B cell (primary cell): ENCODE results near the gene USP33. TPM values are rescaled to one million over a fixed set of nuclear protein-coding genes. Genes with fewer than 3 reads are reported as not detected.

Experiments used
- ATAC-seq: fragments of 200-7000 bp; cut with Tn5 transposase; one replicate; pipeline ENCODE4 v1.10.0; 2021; ENCODE audit warnings: low read depth, mild to moderate bottlenecking, moderate number of reproducible peaks, moderate library complexity
- CTCF ChIA-PET: fragments of 350-600 bp; sonication (Branson Sonifier 250); formaldehyde crosslinking; loops from one replicate; lab custom pipeline; 2021; ENCODE audit warnings: antibody characterized with exemption, inconsistent platforms; lab: Charles Lee
- POLR2A ChIA-PET: fragments of 350-600 bp; sonication (Branson Sonifier 250); formaldehyde crosslinking; loops from one replicate; lab custom pipeline; 2021; ENCODE audit warnings: antibody characterized with exemption; lab: Charles Lee
- DNase-seq: peaks from one replicate; pipeline ENCODE4 v3.0.0; 2013
- H2AFZ ChIP-seq: 2 replicates; pipeline ENCODE4 v1.6.1; 2012; ENCODE audit warnings: mild to moderate bottlenecking, low read depth, low read length; ENCODE audit not compliant: insufficient read depth, poor library complexity, severe bottlenecking
- H3K27ac ChIP-seq, 2 donors: 1 replicate in 1 of 2; 2 replicates in 1 of 2; pipeline ENCODE4 v1.5.1; 2012 to 2013; ENCODE audit warnings: low read length in 2 of 2, mild to moderate bottlenecking in 2 of 2, moderate library complexity in 1 of 2
- H3K27me3 ChIP-seq, 4 experiments: fragments of 200-600 bp in 1 of 4; sonication (generic) in 1 of 4; replicated peaks in 1 of 4; 1 replicate in 2 of 4; 2 replicates in 2 of 4; pipeline versions ENCODE4 v1.6.1 to v1.7.0; 2013 to 2016; ENCODE audit warnings: low read length in 3 of 4, mild to moderate bottlenecking in 2 of 4, mixed read lengths in 1 of 4, moderate library complexity in 1 of 4; ENCODE audit not compliant: insufficient read depth in 4 of 4, control insufficient read depth in 3 of 4; ENCODE audit errors: control extremely low read depth in 1 of 4
- H3K36me3 ChIP-seq, 2 experiments: replicated peaks in 1 of 2; 1 replicate in 1 of 2; 2 replicates in 1 of 2; pipeline versions ENCODE4 v1.6.1 to v1.7.1; 2013; ENCODE audit warnings: low read length in 1 of 2; ENCODE audit not compliant: insufficient read depth in 2 of 2, control insufficient read depth in 1 of 2; ENCODE audit errors: control extremely low read depth in 1 of 2, extremely low read depth in 1 of 2
- H3K4me1 ChIP-seq, 2 donors: fragments of 200-600 bp in 1 of 2; sonication (generic) in 1 of 2; 1 replicate in 1 of 2; 2 replicates in 1 of 2; pipeline versions ENCODE4 v1.5.1 to v1.6.1; 2013 to 2017; ENCODE audit warnings: low read length in 2 of 2; ENCODE audit not compliant: control insufficient read depth in 2 of 2, insufficient read depth in 2 of 2
- H3K4me2 ChIP-seq: replicated peaks from 2 replicates; pipeline ENCODE3; 2012; ENCODE audit warnings: mild to moderate bottlenecking, low read depth, low read length; ENCODE audit not compliant: poor library complexity, severe bottlenecking
- H3K4me3 ChIP-seq, 5 experiments: fragments of 200-600 bp in 1 of 5; sonication (generic) in 1 of 5; 1 replicate in 3 of 5; 2 replicates in 2 of 5; pipeline versions ENCODE4 v1.5.1 to v1.7.0; 2011 to 2016; ENCODE audit warnings: low read length in 4 of 5, mild to moderate bottlenecking in 4 of 5, low read depth in 2 of 5, control low read depth in 1 of 5, moderate library complexity in 1 of 5; ENCODE audit not compliant: insufficient read depth in 1 of 5; ENCODE audit errors: control extremely low read depth in 1 of 5, extremely low read depth in 1 of 5
- H3K79me2 ChIP-seq: fragments of 200-600 bp; sonication (generic); one replicate; pipeline ENCODE4 v1.6.0; 2016; ENCODE audit warnings: low read length; ENCODE audit not compliant: control insufficient read depth, insufficient read depth
- H3K9ac ChIP-seq: fragments of 200-600 bp; sonication (generic); 2 replicates; pipeline ENCODE4 v1.6.1; 2017; ENCODE audit warnings: mild to moderate bottlenecking, low read length, moderate library complexity
- H3K9me3 ChIP-seq, 3 donors: one replicate each; pipeline versions ENCODE4 v1.6.1 to v1.7.1; 2013; ENCODE audit warnings: low read length in 2 of 3; ENCODE audit not compliant: control insufficient read depth in 2 of 3, insufficient read depth in 1 of 3; ENCODE audit errors: control extremely low read depth in 1 of 3
- H4K20me1 ChIP-seq: 2 replicates; pipeline ENCODE4 v1.6.0; 2012; ENCODE audit warnings: mild to moderate bottlenecking, low read length; ENCODE audit not compliant: insufficient read depth, control insufficient read depth, poor library complexity, severe bottlenecking
- H3K27ac Mint-ChIP-seq: one replicate; pipeline ENCODE4 v1.8.0; 2021; ENCODE audit warnings: mixed read lengths
- H3K27me3 Mint-ChIP-seq: one replicate; pipeline ENCODE4 v1.8.0; 2021; ENCODE audit warnings: mixed read lengths
- H3K4me1 Mint-ChIP-seq: one replicate; pipeline ENCODE4 v1.8.0; 2021; ENCODE audit warnings: mixed read lengths
- H3K4me3 Mint-ChIP-seq: one replicate; pipeline ENCODE4 v1.8.0; 2021; ENCODE audit warnings: mixed read lengths
- H3K9me3 Mint-ChIP-seq: one replicate; pipeline ENCODE4 v1.8.0; 2022; ENCODE audit warnings: mixed read lengths; ENCODE audit not compliant: insufficient read depth
- EZH2 ChIP-seq: IDR thresholded peaks from 2 replicates; pipeline ENCODE4 v1.6.1; 2012; ENCODE audit warnings: borderline replicate concordance, low read depth, mild to moderate bottlenecking, moderate library complexity, low read length; ENCODE audit not compliant: insufficient read depth, poor library complexity, severe bottlenecking
- WGBS: methylation state at CpG from one replicate; pipeline ENCODE4 v1.1.5; 2013; ENCODE audit warnings: missing lambda C conversion rate; ENCODE audit not compliant: insufficient coverage; 5-methylcytosine and 5-hydroxymethylcytosine counted together
- intact Hi-C: fragments of 100-400 bp; cut with micrococcal nuclease; formaldehyde crosslinking; loops from one replicate; pipeline ENCODE4 v1.10.0; 2022
- polyA minus RNA-seq: library from RNA; depleted of rRNA, polyadenylated mRNA; stranded (reverse); fragments of >200 nt; gene quantifications from 2 replicates; pipeline ENCODE4 v1.2.3, GENCODE V29; 2012
- polyA plus RNA-seq: library from polyadenylated mRNA; depleted of rRNA; stranded (reverse); fragments of >200 nt; gene quantifications from 2 replicates; pipeline ENCODE4 v1.2.3, GENCODE V29; 2012
- total RNA-seq, 2 donors: library from RNA; stranded (reverse); fragments of 120-200 nt in 1 of 2; gene quantifications; 1 replicate in 1 of 2; 2 replicates in 1 of 2; pipeline versions ENCODE4 v1.2.3 to v1.2.4, GENCODE V29; 2013 to 2022
- TF ChIP-seq, protein P1 (sequence below): fragments of 200-600 bp; IDR thresholded peaks from one replicate; pipeline ENCODE4 v1.8.0; 2022; ENCODE audit warnings: antibody characterized with exemption, mild to moderate bottlenecking

The USP33 gene
- total RNA-seq (83.4 and 95.6 TPM in 2 replicates), polyA plus RNA-seq (24.8 and 39.6 TPM in 2 replicates), polyA minus RNA-seq (22.2 and 24.3 TPM in 2 replicates)
- total RNA-seq (2013): 87.4 TPM

DNA sequence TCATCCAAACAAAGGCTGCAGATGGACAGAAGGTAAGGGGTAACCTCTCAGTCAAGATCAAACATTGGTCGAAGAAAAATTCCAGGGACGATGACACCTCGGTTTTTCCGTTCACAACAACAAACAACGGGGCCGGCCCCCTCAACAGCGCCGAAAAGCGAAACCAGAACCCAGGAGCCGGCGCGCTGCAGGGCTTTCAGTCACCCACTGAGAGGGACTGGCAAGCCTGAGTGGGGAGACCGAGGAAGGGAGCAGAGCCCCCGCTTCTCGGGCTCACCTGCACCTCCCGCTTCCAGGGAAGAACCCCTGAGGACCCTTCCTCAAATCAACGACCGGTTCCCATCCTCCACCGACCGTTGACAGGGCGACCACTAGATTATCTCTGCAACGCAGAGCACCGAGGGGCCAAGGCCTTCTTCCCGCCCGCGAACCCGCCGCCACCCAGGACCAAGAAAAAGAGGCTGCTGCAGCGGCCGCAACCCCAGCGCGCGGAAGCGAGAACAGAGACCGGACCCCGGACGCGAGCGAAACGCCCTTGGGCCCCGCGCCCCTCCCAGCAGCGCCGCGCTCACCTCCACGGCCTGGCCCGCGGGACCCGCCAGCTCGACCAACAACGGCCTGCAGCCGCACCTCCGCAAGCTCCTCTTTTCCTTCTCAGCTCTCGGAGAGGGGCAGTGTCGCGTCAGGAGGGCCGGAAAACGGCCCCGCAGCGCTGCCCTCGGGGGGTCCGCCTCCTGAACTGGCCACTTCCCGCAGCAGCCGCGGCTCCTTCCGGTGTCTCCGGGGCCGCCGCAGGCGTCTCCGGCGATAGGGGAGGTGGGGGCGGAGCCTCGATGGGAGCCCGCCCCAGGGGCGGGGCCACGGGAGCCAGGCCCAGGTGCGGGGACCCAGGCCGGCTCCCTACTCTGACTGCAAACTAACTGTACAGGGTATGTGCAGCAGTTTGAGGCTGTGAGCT, at the start of gene USP33:
USP33 (minus strand) TSS at position 782 of the 958 bp plus-strand sequence. CDS start 18,155 bp downstream, outside the sequence.
- POLR2A ChIA-PET: interaction anchor here (1.4 kb wide), 1 partner anchor 20 kb away, joined by 15 read pairs; the partner anchor contains the start of gene MIGA1
- no peak for TF ChIP-seq EZH2
- TF ChIP-seq, protein P1, sequence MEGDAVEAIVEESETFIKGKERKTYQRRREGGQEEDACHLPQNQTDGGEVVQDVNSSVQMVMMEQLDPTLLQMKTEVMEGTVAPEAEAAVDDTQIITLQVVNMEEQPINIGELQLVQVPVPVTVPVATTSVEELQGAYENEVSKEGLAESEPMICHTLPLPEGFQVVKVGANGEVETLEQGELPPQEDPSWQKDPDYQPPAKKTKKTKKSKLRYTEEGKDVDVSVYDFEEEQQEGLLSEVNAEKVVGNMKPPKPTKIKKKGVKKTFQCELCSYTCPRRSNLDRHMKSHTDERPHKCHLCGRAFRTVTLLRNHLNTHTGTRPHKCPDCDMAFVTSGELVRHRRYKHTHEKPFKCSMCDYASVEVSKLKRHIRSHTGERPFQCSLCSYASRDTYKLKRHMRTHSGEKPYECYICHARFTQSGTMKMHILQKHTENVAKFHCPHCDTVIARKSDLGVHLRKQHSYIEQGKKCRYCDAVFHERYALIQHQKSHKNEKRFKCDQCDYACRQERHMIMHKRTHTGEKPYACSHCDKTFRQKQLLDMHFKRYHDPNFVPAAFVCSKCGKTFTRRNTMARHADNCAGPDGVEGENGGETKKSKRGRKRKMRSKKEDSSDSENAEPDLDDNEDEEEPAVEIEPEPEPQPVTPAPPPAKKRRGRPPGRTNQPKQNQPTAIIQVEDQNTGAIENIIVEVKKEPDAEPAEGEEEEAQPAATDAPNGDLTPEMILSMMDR: no peak
- peak within 1 kb of the TSS; percentile 74 for H3K4me2 ChIP-seq
- no peaks in the 10 kb centered on the region for H3K27me3 ChIP-seq
- H3K9me3 ChIP-seq: no peaks in the 10 kb centered on the region
- H3K36me3 ChIP-seq: no peaks in the 10 kb centered on the region
- H3K4me1 Mint-ChIP-seq: peaks cover 32% of the 10 kb centered on the region
- H3K27ac Mint-ChIP-seq: peak within 1 kb of the TSS; percentile 88
- peaks cover 26% of the 10 kb centered on the region for H4K20me1 ChIP-seq
- peaks cover 14 to 25% of the 10 kb centered on the region in 2 donors for H3K4me1 ChIP-seq
- WGBS: under 1% methylated on average over 79 of the region's 79 CpGs
- H3K79me2 ChIP-seq: peaks cover 62% of the 10 kb centered on the region
- peak; percentile 98 for ATAC-seq
- H3K9ac ChIP-seq: peak within 1 kb of the TSS; percentile 88
- CTCF ChIA-PET: no interaction called here
- peak within 1 kb of the TSS; percentile 95 for H3K4me3 Mint-ChIP-seq
- H2AFZ ChIP-seq: peak within 1 kb of the TSS; percentile 96
- intact Hi-C loops: loop anchor here (1.0 to 5.0 kb wide), 6 partner anchors 20 to 542 kb away; partner anchors contain the start of genes FUBP1, MIGA1 and PIGK
- peak within 1 kb of the TSS; percentile 75 to 91 (median 79) for H3K4me3 ChIP-seq
- H3K9me3 Mint-ChIP-seq: no peaks in the 10 kb centered on the region
- H3K27ac ChIP-seq: peak within 1 kb of the TSS; percentile 31 to 81
- peaks cover 3% of the 10 kb centered on the region for H3K27me3 Mint-ChIP-seq
- DNase-seq: peak; percentile 92

DNA sequence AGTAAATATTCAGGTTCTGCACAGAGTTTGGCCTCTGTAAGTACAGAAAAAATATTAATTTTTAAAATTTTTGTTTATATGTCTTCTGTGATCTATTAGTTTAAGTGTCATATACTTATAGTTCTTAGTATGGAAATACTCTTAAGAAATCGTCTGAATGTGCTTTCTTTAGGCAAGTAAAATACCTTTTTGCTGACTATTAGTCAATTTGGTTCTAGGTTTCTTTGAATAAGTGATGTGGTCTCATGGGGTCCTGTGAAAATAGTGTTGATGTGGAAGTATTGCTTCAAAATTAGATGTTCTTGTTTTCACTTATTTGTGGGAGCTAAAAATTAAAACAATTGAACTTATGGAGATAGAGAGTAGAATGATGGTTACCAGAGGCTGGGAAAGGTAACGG, 43.7 kb upstream of the USP33 start:
- peaks cover 11 to 37% of the 10 kb centered on the region in 2 experiments for H3K36me3 ChIP-seq
- no peaks in the 10 kb centered on the region for H3K9me3 Mint-ChIP-seq

More for the DNA sequence above, 43.7 kb upstream of the USP33 start:
- Histone ChIP-seq H3K27me3 (no peaks in the 10 kb centered on the region), H2AFZ (no peak overlapping the region), H4K20me1 (peaks cover 6% of the 10 kb centered on the region), H3K9me3 (no peaks in the 10 kb centered on the region), H3K9ac (no peak overlapping the region), H3K4me1 (no peaks in the 10 kb centered on the region), H3K4me2 (no peak overlapping the region), H3K79me2 (peaks cover 17% of the 10 kb centered on the region), H3K27ac (no peak overlapping the region), H3K4me3 (no peak overlapping the region)
- Mint-ChIP-seq H3K27me3 (no peaks in the 10 kb centered on the region), H3K27ac (no peak overlapping the region), H3K4me3 (no peak overlapping the region), H3K4me1 (no peaks in the 10 kb centered on the region)
- CTCF ChIA-PET: no interaction called here
- no CpG with 5 or more reads among the region's 2 CpGs for WGBS
- intact Hi-C loops: no loop called here
- TF ChIP-seq EZH2: no peak
- TF ChIP-seq, protein P1: no peak
- POLR2A ChIA-PET: no interaction called here
- no peak for DNase-seq
- ATAC-seq: no peak
